ENCODE data around the gene SMIM41.

Gene SMIM41

DNA sequence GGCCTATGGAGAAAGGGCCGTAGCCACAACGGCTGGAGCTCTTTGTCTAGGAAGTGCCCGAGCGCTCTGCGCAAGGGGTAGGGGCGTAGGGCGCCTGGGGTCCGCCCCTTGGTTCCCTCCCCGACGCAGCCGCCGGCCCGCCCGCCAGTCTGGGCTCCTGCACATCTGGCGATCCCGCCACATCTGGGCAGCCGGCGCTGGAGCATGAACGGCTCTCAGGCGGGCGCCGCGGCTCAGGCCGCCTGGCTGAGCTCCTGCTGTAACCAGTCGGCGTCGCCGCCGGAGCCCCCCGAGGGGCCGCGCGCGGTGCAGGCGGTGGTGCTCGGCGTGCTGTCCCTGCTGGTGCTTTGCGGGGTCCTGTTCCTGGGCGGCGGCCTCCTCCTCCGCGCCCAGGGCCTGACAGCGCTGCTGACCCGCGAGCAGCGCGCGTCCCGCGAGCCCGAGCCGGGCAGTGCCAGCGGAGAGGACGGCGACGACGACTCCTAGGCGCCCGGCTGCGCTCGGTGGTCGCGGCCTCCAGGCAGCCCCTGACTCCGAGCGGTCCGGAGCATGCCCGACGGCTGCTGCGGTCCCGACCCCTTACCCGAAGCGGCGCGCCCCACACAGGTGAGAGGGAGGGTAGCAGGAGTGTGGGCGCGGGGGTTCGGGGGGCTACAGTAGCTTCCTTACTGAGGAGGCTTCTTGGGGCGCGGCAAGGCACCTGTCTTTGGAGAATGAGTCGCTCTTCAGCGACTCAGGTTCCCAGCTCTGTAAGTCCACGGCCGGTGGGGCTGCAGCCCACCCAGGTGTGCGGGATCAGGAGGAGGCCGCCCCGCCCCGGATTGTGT, at the start of gene SMIM41:
TSS of gene SMIM41 (plus strand) at position 129 of the 827 bp plus-strand sequence. CDS start at position 205, 76 bp downstream.
- DNase-seq, result no peak

DNA sequence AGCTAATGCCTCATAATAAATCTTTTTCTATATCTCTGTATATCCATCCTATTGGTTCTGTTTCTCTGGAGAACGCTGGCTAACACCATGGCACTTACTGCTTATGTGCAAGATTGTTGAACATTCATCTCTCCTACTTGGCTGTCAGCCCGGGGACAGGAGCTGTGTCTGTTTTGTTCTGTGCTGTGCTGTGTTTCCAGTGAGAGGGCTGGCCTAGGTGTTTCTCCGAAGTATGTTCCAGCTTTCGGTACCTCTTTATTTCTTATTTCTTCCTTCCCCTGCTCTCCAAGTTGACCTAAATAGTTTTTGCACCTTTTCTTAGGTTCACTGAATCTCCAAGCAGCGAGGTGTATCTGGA, 47.1 kb upstream of the SMIM41 start:
- no peak for DNase-seq

GRCh38 chr12:52032804-52033445, 46.6 kb upstream of the SMIM41 start:
- peak; percentile 96 for DNase-seq

DNA sequence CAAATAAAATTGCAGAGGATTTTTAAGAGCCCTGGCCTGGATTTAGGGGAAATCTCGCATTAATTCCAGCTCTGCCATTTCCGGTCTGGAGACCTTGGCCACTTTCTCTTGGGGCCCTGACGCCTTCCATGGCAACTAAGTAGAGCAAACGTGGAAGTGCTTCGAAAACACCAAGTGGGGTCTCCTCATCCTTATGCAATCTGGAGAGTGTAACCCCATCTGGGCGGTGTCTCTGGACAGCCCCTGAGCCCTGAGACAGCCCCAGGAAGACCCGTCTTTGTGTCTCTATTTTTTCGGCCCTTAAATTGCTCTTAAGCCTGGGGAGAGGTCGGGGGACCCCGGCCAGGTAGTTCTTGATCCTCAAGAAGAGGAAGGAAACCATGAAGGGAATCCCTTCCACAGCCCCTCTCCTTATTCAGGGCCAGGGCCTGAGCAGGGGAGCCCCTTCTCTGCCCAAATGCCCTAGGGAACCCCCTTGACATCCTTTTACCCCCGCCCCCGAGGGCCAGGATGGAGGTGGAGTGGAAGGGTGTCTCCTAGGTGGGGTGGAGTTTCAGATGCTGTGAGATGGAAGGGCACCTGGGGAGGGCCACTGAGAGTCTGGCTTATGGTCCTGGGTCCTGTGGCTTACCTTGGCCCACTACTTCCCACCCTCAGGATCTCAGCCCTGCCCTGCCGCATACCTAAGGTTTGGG, 45.9 kb upstream of the SMIM41 start:
- no peak for DNase-seq

GRCh38 chr12:52035190-52035589, 44.3 kb upstream of the SMIM41 start:
- DNase-seq, result no peak

DNA sequence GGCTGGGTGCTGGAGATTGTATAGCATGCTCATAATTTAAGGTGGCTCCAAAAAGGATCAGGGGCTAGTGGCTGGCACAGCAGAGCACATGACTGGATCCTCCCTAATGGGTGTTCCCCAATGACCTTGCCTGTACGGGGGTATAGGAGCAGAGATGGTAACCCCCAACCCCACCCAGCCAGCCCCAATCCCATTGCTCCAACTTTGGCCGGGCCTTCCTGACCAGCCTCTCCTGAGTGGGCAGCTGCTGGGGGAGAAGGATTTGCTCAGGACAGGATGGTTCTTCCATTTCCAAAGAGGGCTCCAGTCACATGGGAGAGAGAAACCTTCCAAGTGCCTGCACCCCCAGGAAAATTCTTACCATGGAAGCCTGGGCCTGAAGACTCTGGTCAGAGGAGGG, 43.6 kb upstream of the SMIM41 start:
- no peak for DNase-seq

GRCh38 chr12:52036587-52037171, 42.8 kb upstream of the SMIM41 start:
- peak; percentile 67 for DNase-seq

- no peak for DNase-seq
Observed at GRCh38 chr12:52037248-52037861, 42.1 kb upstream of the SMIM41 start.

- no peak for DNase-seq
Observed at GRCh38 chr12:52038447-52038846, 41.1 kb upstream of the SMIM41 start.

- no peak for DNase-seq
Observed at GRCh38 chr12:52041035-52041434, 38.5 kb upstream of the SMIM41 start.

DNA sequence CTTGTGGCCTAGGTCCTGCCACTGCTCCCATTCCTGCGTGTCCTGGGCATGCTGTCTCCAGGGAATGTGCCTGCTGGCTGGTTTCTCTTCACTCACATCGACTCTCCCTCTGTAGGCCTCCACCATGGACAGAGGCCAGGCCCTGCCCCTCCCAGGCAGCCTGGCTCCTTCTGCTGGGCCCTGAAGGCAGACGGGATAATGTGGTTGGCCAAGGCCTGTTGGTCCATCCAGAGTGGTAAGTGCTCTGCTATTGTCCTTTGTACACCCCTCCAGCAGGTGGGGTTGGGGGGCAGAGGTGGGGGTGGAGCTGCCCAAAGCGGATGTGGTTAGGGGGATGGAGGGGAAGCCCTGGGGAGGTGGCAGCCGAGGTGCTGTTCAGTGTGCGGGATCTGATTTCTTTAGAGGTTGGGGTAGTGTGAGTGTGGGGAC, 37.8 kb upstream of the SMIM41 start:
- DNase-seq, result no peak

DNA sequence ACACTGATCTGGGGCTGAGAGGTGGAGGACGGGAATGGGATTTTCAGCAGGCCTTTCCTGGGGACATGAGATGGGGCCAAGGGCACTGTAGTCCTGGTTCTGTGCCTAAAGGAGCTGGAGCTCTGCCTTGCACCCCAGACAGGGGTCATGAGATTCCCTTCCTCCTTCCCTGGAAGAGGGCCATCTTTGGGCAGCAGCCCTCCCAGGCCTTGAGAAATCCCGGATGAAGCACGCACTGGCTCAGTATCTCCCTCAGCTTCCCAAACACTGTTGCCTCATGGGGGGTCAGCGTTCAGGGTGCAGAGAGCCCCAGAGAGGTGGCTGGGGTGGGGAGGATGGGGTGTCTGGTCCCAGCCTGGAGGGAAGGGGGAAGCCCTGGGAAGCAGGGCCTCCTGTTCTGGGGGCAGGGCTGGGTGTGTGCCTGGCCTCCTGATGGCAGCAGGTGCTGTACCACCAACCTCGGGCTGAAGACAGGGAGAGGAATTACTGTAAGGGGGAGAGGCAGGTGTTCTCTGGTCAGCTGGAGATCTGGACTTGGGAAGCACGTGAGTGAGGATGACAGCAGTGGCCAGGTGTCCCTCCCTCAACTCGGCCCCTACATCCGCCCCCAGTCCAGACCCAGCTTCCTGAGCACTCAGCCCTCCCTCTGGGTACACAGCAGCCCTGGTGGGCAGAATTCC, 36.7 kb upstream of the SMIM41 start:
- no peak for DNase-seq

DNA sequence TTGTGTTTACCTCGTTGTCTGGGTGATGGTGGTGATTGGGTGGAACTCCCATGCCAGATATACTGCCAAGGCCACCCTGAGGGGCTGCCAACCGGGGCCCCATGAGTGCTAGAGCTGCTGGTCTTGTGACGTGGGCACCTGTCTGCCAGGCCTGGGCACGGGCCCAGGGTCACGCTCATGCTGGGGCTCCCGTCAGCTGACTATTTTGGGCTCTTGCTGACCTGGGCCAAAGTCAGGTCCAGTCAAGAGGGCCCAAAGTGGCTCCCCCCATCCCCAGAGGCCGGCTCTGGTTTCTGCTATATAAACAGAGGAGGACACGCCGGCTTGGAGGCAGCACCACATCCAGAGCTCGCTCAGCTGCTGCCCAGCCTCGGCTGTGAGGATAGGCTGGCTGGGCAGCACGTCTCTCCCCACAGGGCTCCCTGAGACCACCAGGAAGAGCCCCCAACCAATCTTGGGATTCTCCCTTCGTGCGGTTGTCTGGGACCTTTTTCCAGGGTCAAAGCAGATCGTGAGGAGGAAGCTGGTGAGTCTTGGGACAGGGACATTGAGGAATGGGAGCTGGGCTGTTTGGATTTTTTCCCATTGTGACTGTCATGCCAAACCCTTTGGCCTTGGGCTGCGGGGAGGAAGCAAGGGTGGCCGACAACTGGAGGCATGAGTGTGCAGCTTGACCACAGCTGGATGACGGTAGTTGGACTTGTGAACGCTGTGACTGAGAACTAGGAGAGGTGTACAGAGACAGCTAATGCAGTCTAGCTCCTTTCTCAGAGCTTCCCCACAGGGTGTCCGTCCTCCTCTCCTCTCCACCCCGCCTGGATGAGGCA, 35.9 kb upstream of the SMIM41 start:
- DNase-seq, result no peak

DNA sequence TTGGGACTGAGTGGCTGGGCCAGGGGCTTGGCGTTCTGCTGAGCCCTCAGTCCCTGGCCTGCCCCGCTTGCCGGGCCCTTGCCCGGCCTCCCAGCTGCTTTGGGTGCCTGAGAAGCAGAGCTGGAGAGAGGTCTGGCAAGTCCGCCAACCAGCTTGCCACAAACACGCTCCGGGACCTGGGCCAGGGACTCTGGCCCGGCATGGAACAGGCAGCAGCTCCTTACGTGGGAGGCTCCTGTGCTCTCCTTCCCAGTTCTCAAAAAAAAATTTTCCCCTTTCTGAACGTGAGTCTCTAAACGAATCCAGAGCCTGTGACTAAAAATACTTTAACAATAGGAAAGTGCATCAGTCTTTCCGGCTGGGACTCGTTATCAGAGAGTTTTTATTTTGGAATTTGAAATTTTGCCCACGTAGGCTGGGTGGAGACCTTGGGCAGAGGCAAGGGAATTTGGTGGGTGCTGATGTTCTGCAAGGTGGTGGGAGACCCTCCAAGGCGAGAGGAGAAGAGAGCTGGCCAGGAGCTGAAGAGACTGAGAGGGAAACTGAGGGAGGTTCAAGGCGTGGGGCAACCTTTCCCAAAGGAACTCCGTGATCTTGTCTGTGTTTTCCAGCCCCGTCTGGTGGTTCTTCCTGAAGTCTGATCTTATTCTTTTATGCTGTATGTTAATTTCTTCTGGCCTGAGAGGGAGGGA, 35.1 kb upstream of the SMIM41 start:
- DNase-seq, result no peak

- no peak for DNase-seq
Observed at GRCh38 chr12:52045794-52046199, 33.7 kb upstream of the SMIM41 start.

DNA sequence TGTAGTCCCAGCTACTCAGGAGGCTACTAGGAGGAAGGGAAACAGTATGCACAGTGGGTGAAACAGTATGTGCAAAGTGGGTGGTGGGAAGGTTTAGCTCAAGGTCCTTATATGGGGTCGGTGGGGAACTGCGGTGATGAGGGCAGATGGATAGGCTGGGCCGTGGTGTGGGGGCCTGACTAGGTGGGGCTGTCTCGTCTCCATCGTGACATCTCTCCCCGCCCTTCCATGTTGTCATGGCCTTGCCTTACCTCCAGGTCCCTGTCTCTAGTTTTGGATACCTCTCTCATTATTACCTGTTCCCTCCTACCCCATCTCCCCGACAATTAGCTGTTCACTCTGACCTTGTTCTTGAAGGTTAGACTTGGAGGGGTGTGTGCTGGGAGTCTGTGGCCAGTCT, 32.6 kb upstream of the SMIM41 start:
- no peak for DNase-seq

DNA sequence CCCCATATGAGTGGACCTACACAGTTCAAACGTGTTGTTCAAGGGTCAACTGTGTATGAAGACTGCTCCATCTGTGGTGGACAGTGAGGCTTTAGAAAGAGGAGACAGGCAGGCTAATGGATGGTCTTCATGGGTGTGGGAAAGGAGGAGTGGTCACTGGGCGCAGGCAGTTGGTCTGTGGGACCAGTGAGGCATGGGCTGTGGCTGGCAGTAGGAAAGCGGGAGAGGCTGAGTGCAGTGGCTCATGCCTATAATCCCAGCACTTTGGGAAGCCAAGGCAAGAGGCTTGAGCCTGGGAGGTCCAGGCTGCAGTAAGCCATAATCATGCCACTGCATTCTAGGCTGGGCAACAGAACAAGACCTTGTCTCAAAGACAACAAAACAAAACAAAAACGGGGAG, 30.2 kb upstream of the SMIM41 start:
- no peak for DNase-seq

GRCh38 chr12:52049688-52050087, 29.8 kb upstream of the SMIM41 start:
- DNase-seq, result no peak

GRCh38 chr12:52050116-52050757, 29.3 kb upstream of the SMIM41 start:
- DNase-seq, result no peak

Measured in NCI-H1436 (cell line).